HUES6 (cell line): ENCODE measurements around the gene OR2AG1.

Experiments used
- H3K27ac ChIP-seq: 2 replicates; pipeline ENCODE4 v1.7.0; 2013; ENCODE audit warnings: low read depth, mild to moderate bottlenecking, low read length, inconsistent platforms
- H3K27me3 ChIP-seq: 2 replicates; pipeline ENCODE4 v1.6.1; 2013; ENCODE audit warnings: low read length; ENCODE audit not compliant: control insufficient read depth, insufficient read depth
- H3K36me3 ChIP-seq: 2 replicates; pipeline ENCODE4 v1.6.1; 2013; ENCODE audit warnings: low read length; ENCODE audit not compliant: control insufficient read depth, insufficient read depth
- H3K4me1 ChIP-seq: 2 replicates; pipeline ENCODE4 v1.6.1; 2013; ENCODE audit warnings: low read length; ENCODE audit not compliant: control insufficient read depth, insufficient read depth
- H3K4me3 ChIP-seq: 2 replicates; pipeline ENCODE4 v1.5.1; 2013; ENCODE audit warnings: low read depth, low read length
- H3K9ac ChIP-seq: one replicate; pipeline ENCODE4 v1.6.1; 2013; ENCODE audit warnings: mild to moderate bottlenecking, low read length
- H3K9me3 ChIP-seq: 2 replicates; pipeline ENCODE4 v1.6.1; 2013; ENCODE audit warnings: low read depth, low read length; ENCODE audit not compliant: control insufficient read depth, insufficient read depth

OR2AG1 gene, protein sequence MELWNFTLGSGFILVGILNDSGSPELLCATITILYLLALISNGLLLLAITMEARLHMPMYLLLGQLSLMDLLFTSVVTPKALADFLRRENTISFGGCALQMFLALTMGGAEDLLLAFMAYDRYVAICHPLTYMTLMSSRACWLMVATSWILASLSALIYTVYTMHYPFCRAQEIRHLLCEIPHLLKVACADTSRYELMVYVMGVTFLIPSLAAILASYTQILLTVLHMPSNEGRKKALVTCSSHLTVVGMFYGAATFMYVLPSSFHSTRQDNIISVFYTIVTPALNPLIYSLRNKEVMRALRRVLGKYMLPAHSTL

DNA sequence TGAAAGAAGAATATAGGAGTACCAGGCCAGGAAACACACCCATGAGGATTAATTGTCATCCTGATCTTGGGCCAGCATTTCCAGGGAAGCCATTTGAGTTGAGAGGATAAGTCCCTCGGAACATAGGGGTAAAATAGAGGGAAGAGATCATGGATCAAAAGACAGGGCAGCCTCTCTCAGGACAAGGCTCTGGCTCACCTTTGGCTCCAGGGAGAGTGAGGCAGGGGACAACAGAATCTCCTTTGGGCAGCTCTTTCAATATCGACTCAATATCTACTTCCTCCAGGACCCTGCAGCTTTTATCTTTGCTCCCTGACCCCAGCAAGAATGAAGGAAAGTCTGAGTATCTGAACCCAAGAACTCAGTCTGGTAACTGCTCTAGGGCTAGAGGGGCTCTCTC, at the start of gene OR2AG1:
Gene OR2AG1 (plus strand): TSS at position 301 of the 400 bp plus-strand sequence. CDS start 2,018 bp downstream, outside the sequence.
- H3K27ac ChIP-seq, result no peak within 1 kb of the TSS
- H3K27me3 ChIP-seq, result no peaks in the 10 kb centered on the region; the same call in 1 of the 2 replicates
- H3K9me3 ChIP-seq, result no peaks in the 10 kb centered on the region
- H3K9ac ChIP-seq, result no peak within 1 kb of the TSS
- H3K36me3 ChIP-seq, result no peaks in the 10 kb centered on the region
- H3K4me3 ChIP-seq, result no peak within 1 kb of the TSS
- no peaks in the 10 kb centered on the region for H3K4me1 ChIP-seq

DNA sequence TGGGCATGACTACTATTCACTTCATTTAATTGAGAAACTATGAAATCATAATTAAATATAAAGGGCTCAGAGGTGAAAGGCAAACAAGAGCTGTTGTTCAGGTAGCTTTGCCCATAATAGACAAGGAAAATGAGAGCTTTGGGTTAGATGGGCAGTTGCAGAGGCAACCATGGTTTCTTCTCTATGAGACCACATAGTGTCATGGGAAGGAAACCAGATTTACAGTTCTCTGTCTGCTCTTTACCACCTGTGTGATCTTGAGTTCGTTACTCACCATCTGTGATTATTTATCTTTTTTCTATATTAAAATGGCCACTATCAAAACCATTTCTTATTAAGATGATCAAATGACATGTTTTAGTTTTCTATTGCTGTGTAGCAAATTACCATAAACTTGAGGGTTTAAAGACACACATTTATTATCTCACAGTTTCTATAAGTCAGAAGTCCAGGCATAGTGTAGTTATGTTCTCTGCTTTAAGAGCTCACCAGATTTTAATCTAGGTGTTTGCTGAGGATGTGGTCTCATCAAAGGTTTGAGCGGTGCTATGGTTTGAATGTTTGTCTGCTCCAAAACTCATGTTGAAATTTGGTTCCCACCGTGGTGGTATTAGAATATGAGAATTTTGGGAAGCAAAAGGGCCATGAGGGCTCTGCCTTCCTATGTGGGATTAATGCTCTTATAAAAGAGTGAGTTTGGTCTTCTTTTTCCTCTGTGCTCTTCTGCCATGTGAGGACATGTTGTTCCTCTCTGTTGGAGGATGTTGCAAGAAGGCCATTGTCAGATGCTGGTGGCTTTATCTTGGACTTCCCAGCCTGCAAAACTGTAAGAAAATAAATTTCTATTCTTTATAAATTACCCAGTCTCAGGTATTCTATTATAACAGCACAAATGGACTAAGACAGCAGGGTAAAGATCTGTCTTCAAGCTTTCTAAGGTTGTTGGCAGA, 49.2 kb upstream of the OR2AG1 start:
- no peak overlapping the region for H3K4me3 ChIP-seq
- no peaks in the 10 kb centered on the region for H3K9me3 ChIP-seq
- H3K4me1 ChIP-seq, result no peaks in the 10 kb centered on the region
- no peak overlapping the region for H3K9ac ChIP-seq
- no peak overlapping the region for H3K27ac ChIP-seq
- no peaks in the 10 kb centered on the region for H3K36me3 ChIP-seq
- no peaks in the 10 kb centered on the region for H3K27me3 ChIP-seq

DNA sequence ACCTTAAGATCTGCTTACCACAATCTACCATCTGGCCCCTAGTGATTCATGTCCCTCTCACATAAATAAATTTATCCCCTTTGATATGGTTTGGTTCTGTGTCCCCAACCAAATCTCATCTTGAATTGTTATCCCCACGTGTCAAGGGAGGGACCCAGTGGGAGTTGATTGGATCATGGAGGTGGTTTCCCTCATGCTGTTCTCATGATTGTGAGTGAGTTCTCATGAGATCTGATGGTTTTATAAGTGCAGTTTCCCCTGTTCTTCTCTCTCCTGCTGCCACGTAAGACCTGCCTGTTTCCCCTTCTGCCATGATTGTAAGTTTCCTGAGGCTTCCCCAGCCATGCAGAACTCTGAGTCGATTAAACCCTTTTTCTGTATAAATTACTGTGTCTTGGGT, 48.2 kb upstream of the OR2AG1 start:
- Histone ChIP-seq H3K27ac (no peak overlapping the region), H3K9me3 (no peaks in the 10 kb centered on the region), H3K36me3 (no peaks in the 10 kb centered on the region), H3K4me3 (no peak overlapping the region), H3K4me1 (no peaks in the 10 kb centered on the region), H3K27me3 (no peaks in the 10 kb centered on the region), H3K9ac (no peak overlapping the region)

DNA sequence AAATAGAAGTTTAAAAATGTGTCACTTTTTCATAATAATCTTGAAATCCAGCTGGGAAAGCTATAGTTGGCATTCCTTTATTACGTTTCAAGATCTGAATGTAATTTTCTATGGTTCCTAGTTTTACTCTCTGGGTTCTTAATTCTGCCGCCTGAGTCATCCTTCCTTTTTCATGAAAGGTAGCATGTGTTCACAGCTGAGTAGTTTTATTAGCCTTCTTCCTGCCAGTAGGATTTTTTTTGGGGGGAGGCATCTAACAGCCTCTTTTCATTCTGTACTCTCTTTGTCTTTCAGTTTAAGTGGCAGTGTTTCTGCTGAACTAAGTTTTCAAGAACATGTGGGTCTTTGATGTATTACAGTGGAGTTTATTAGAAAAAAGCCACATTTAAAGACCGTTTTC, 47.5 kb upstream of the OR2AG1 start:
- no peaks in the 10 kb centered on the region for H3K4me1 ChIP-seq
- H3K36me3 ChIP-seq, result no peaks in the 10 kb centered on the region
- H3K27me3 ChIP-seq, result no peaks in the 10 kb centered on the region
- H3K4me3 ChIP-seq, result no peak overlapping the region
- no peak overlapping the region for H3K9ac ChIP-seq
- no peaks in the 10 kb centered on the region for H3K9me3 ChIP-seq
- H3K27ac ChIP-seq, result no peak overlapping the region

DNA sequence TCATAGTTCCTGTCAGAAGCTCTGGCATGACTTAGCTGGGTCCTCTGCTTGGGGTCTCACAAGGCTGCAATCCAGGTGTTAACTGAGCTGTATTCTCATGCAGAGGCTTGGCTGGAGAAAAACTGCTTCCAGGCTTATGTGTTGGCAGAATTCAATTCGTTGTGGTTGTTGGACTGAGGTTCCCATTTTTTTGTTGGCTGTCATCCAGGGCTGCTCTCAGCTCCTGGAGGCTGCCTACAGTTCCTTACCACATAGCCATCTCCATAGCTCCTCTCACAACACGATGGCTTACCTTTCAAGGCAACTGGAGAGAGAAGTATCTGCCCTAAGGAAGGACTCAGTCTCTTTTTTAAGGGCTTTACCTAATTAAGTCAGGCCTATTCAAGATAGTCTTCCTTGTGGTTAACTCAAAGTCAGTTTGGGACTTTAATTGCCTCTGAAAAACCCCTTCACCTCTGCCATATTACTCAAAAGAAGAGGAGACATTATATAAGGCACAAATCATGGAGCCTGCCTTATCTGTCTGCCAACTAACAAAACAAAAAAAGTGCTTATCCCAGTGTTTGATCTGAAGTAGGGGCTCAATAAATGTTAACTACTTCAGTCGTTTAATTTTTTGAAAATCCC, 46.2 kb upstream of the OR2AG1 start:
- Histone ChIP-seq H3K27ac (no peak overlapping the region), H3K4me1 (no peaks in the 10 kb centered on the region), H3K27me3 (no peaks in the 10 kb centered on the region), H3K36me3 (no peaks in the 10 kb centered on the region), H3K9me3 (no peaks in the 10 kb centered on the region), H3K9ac (no peak overlapping the region), H3K4me3 (no peak overlapping the region)

DNA sequence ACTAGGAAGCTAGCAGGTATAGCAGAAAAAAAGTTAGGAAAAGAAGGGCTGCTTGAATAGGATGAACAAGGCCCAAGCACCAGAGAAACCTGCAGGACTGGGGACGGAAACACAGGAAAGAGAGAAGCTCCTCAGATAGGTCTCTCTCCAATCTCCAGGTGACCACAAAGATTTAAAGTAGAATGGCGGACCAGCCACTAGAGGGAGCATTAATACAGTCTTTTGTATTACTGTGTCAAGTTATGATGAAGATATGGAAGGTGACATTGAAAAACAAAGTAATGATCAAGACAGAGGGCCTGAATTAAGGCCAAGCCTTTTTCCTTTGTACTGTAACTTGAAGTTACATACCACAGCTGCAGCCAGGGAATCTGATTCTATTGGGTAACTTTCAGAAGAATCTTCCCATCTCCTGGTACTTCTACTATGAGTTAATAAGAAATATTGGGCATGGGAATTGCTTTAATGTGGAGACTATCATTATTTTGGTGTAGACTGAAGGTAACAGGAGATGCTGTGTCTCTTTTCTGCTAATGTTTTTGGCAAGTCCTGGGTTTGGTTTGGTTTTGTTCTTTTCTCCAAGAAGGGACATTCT, 44.9 kb upstream of the OR2AG1 start:
- no peaks in the 10 kb centered on the region for H3K36me3 ChIP-seq
- H3K9ac ChIP-seq, result no peak overlapping the region
- H3K27ac ChIP-seq, result no peak overlapping the region
- H3K4me3 ChIP-seq, result no peak overlapping the region
- H3K27me3 ChIP-seq, result no peaks in the 10 kb centered on the region
- H3K9me3 ChIP-seq, result no peaks in the 10 kb centered on the region
- no peaks in the 10 kb centered on the region for H3K4me1 ChIP-seq

DNA sequence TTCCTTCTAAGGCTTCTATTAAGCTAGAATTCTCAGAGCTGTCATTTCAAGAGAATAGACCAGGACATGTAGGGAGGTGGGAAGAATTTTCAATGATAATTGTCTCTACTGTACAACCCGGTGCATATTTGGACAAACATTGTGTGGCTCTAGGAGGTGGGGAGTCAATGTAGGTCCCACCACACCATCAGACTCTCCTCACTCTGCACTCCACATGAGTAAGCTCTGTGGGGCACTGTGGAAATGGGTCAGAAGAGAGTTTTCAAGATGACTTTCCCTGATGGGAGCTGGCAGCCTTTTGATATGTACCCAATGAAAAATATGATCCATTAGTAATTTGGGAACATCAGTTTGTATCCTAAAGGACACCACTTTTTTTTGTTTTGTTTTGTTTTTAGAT, 44.2 kb upstream of the OR2AG1 start:
- Histone ChIP-seq H3K27me3 (no peaks in the 10 kb centered on the region), H3K36me3 (no peaks in the 10 kb centered on the region), H3K4me1 (no peaks in the 10 kb centered on the region), H3K9ac (no peak overlapping the region), H3K27ac (no peak overlapping the region), H3K9me3 (no peaks in the 10 kb centered on the region), H3K4me3 (no peak overlapping the region)

DNA sequence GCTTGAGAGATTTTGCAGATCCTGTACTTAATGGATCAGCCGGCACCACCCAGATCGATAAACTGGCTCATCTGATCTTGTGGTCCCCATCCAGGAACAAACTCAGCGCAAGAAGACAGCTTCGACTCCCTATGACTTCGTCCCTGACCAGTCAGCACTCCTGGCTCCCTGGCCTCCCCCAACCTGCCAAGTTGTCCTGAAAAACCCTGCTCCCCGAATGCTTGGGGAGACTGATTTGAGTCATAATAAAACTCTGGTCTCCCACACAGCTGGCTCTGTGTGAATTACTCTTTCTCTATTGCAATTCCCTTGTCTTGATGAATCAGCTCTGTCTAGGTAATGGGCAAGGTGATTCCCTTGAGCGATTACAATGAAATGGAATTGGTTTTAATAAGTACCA, 40.6 kb upstream of the OR2AG1 start:
- no peaks in the 10 kb centered on the region for H3K4me1 ChIP-seq
- no peaks in the 10 kb centered on the region for H3K9me3 ChIP-seq
- no peak overlapping the region for H3K27ac ChIP-seq
- no peaks in the 10 kb centered on the region for H3K27me3 ChIP-seq
- no peak overlapping the region for H3K9ac ChIP-seq
- no peaks in the 10 kb centered on the region for H3K36me3 ChIP-seq
- H3K4me3 ChIP-seq, result no peak overlapping the region

DNA sequence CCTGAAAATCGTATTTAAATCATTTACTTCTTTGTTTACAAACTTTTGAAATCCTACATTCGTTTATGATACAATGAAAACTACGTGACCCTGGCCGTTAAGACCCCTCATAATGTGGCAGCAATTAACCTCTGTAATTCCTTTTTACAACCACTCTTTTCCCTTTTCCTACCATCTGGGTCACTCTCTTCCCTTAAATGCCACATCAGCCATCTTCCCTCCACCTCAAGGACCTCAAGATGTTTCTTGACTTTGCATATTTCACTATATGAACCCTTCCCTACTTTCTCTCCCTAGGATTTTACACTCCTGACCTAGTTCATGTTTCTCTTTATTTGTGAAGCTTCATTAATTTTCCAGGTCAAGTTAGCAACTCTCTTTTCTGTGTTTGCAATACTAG, 37.8 kb upstream of the OR2AG1 start:
- H3K27ac ChIP-seq, result no peak overlapping the region
- no peaks in the 10 kb centered on the region for H3K36me3 ChIP-seq
- no peaks in the 10 kb centered on the region for H3K4me1 ChIP-seq
- no peak overlapping the region for H3K4me3 ChIP-seq
- no peaks in the 10 kb centered on the region for H3K27me3 ChIP-seq
- H3K9ac ChIP-seq, result no peak overlapping the region
- H3K9me3 ChIP-seq, result no peaks in the 10 kb centered on the region

DNA sequence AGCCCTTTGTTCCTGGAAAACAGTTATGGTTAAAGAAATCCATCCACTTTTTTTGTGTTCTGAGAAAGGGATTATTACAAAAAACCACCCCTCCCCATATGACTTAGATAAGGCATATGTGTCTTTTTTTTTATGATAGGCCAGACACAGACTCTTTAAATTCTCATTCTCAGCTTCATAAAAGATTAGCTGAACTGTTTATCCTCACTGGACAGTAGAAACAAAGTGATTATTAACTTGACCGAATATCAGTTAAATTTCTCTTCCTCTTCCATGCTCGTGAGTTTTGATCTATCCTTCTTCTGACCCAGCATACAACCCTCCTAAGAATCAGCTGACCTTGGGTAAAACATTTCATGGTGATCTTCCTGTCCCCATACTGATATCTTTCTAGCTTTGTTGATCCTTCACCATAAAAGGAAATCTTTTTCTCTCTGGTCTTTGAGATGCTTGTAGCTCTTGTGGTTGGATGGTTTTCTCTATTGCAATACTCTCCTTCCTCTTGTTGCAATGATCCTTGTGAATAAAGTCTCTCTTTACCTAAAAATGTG, 37.3 kb upstream of the OR2AG1 start:
- H3K27me3 ChIP-seq, result no peaks in the 10 kb centered on the region
- H3K4me3 ChIP-seq, result no peak overlapping the region
- H3K9me3 ChIP-seq, result no peaks in the 10 kb centered on the region
- no peaks in the 10 kb centered on the region for H3K4me1 ChIP-seq
- no peak overlapping the region for H3K9ac ChIP-seq
- H3K27ac ChIP-seq, result no peak overlapping the region
- H3K36me3 ChIP-seq, result no peaks in the 10 kb centered on the region
